Amniotic epithelial cell (primary cell): Measurements from ENCODE around the gene SHH.

Experiments used
- DNase-seq: peaks from one replicate; pipeline ENCODE4 v3.0.0-alpha.2; 2010; ENCODE audit warnings: low read depth

SHH gene

DNA sequence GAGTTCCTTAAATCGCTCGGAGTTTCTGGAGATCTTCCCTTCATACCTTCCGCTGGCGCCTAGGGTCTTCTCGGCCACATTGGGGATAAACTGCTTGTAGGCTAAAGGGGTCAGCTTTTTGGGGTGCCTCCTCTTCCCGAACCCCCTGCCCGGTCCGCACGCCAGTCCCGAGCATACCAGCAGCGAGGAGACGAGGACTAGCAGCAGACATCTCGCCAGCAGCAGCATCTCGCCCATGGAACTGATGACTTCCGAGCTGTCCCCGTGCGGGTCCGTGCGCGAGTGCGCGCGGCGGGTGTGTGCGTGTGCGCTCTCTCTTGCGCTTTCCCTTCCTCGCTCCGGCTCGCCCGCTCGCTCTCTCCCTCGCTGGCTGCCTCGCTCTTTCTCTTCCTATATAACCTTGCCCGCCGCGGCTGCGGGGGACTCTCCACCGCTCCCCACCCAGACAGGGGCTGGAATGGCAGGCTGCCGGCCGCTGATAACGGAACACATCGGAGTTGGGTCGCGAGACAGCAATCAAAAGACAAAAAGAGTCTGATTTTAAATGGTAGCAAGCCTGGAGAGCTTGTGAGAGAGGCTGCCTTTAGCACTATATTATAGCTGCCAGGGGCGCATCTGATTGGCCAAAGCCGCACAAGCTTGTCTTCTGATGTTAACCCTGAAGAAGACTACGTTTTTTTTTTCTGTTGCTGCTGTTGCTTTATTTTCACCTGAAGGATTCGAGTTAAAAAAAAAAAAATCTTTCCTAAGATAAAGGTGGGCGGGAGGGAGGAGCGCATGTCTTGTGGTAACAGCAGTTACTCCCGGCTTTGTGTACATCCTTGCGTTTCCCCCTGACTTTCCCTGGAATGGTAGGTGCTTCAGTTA, at the start of gene SHH:
Gene SHH (minus strand): TSS at position 569 of the 867 bp plus-strand sequence. CDS start 341 bp downstream, at position 228.
- peak; percentile 10 for DNase-seq

- no peak for DNase-seq
Measured at GRCh38 chr7:155861480-155861868, 49.2 kb upstream of the SHH start.

- DNase-seq, result no peak
Measured at GRCh38 chr7:155860840-155861479, 48.7 kb upstream of the SHH start.

- no peak for DNase-seq
Measured at GRCh38 chr7:155860461-155860839, 48.2 kb upstream of the SHH start.

- DNase-seq, result no peak
Measured at GRCh38 chr7:155858521-155859061, 46.3 kb upstream of the SHH start.

DNA sequence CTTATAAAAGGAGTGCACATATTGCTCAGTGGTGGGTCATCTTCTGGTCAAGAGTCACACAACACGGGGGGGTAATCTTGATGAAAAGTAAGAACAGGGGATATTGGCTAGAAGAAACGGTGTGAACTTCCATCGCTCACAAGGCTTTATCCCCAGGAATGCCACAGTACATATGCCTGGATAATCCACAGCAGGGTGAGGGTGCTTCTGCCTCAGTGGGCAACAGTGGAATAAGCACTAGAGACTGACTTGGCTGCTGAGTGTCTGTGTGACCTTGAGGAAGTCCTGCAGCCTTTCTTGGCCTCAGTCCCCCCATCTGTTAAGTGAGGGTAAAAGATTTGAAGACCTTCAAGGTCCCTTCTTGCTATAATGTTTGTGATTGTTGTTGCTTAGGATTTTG, 44.9 kb upstream of the SHH start:
- no peak for DNase-seq

DNA sequence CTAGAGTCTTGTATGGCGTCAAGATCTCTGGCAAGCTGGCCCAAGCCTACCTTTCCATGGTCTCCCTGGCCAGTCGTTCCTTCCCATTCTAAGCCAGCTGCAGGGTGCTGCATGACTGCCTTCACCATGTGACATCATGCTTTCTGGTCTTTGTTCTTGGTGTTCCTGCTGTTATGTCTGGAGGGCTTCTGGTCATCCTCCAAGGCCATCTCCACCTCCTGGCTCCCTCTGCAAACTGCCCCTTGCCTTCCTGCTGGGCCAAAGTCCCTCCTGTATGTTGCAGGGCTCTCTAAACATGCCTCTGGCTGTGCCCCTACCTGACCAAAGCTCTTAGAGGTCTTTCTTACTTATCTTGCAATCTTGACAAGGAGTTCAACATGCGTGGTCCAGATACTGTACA, 44.4 kb upstream of the SHH start:
- DNase-seq, result no peak

DNA sequence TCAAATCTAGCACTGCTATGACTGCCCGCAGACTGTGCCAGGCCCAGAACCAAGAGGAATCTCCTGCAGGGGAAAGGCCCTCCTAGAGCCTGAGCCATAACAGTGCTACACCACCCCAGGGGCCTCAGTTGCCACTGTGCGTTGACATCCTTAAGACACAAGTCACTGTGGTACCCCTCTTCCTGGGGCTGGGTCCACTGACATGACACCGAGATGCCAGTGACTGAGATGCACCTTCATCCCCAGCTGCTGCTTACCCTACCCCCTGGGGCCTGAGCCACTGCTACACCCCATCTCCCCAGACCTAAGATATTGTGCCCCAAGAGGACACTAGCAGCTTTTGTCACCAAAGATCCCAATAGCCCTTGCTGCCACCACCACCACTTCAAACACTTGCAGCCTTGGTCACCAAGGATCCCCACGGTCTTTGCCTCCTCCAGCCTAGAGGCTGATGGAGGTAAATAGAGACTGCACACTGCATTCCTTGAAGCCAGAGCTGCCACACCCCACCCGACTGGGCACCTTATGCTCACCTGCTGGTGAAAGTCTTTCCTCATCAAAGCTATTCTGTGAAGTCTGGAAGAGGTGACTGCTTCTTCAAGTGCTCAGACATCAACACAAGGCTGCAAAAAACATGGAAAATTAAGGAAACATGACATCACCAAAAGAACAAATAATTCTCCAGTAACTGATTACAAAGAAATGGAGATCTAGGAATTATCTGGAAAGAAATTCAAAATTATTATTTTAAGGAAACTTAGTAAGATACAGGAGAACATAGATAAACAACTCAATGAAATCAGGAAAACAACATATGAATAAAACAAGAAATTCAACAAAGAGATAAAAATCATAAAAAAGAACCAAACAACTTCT, 40.4 kb upstream of the SHH start:
- no peak for DNase-seq

DNA sequence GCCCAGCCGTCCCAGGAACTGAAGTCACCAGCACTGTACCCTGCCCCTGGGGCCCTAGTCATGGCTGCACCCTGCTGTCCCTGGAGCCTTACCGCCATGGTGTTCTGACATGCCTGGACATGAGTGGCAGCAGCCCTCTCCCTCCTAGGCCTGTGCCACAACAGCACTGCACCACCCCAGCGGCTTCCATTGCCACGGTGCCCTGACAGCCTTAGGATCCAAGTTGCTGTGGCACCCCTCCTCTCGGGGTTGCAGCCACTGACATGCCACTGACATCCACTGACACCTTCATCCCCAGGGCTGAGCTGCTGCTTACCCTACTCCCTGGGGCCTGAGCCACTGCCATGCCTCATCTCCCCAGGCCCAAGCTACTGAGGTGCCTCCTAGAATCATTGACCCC, 39.6 kb upstream of the SHH start:
- no peak for DNase-seq

DNA sequence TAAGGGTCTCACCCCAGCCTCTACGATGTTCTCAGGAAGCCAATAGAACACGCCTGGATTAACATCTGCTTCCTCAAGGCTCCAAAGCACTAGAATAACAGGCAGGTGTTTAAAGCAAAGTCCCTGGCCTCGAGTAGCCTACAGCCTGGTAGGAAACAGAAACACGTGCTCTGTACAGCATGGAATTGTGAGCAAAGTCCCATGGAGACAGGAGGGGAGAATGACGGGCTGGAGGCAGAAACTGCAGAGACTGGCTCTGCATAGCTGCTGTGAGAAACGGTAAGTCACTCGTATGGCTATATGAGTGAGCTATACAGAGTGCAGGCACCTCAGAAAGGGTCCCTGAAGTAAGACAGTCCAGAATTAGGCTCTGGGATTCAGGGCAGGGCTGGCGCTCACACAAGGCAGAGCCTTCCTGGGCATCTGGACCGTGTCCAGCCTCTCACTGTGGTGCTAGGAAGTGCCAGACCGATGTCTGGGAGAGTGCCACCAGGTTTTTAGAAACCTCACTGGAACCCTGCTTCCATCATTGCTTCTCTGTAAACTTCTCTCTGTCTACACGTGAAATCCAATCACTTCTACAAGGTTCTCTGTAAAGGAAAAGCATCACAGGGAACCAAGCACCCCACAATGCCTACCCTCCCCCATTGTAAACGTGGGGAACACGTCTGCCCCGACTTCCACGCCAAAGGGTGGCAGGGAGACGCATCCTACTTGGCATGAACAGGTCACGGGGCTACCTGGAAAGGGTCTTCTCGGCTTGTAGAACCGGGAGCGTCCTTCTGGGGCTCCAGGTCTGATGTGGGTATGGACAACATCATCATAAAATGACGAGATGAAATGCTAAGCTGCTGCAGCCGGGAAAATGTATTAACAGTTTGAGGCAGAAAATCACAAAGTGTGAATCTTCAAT, 38.8 kb upstream of the SHH start:
- no peak for DNase-seq

GRCh38 chr7:155850001-155850436, 37.8 kb upstream of the SHH start:
- no peak for DNase-seq

GRCh38 chr7:155848691-155849669, 36.7 kb upstream of the SHH start:
- DNase-seq, result no peak

- no peak for DNase-seq
Measured at GRCh38 chr7:155847821-155848435, 35.7 kb upstream of the SHH start.

DNA sequence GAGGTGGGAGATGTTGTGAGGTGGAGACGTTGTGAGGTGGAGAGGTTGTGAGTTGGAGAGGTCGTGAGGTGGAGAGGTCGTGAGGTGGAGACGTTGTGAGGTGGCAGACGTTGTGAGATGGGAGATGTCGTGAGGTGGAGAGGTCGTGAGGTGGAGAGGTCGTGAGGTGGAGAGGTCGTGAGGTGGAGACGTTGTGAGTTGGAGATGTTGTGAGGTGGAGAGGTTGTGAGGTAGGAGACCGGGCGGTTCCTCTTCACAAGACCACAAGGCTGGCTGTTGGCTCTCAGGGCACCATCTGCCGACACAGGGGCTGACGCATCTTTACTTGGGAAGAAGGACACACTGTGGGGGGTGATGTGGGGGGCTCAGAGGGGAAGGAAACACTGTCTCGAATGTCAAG, 34.7 kb upstream of the SHH start:
- DNase-seq, result no peak

DNA sequence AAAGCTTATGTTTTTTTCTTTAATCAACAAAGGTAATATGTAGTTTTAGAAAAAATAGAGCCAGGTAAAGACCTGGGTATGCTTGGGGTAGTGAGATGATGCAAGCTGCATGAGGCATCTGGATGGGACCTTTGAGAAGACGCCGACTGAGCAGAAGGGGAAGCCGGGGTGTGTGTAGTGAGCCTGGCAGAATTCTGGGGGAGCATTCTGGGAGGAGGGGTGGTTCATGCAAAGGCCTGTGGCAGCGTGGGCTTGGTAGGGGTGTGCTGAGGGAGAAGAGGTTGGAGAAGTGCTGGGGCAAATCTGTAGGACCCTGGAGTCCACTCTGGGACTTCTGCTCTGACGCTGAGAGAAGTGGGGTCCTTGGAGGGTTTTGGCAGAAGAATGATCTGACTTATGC, 33.9 kb upstream of the SHH start:
- no peak for DNase-seq

DNA sequence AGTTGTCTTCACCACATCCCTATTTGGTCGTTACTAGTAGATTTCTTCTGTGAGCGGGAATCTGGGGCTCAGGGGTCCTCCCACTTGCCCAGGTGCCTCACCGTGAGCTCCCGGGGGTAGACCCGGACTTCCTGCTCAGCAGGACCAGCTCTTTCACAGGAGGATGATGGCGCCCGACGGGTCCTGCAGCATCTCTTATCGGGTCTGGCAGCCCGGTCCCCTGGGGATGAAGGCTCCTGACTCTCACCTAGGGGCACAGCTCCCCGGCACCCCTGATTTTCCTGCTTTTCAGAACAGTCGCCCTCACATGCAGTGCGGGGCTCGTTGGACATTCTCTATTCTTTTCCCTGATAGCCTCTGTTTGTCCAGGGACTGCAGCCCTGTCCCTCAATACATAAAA, 33.0 kb upstream of the SHH start:
- DNase-seq, result no peak

DNA sequence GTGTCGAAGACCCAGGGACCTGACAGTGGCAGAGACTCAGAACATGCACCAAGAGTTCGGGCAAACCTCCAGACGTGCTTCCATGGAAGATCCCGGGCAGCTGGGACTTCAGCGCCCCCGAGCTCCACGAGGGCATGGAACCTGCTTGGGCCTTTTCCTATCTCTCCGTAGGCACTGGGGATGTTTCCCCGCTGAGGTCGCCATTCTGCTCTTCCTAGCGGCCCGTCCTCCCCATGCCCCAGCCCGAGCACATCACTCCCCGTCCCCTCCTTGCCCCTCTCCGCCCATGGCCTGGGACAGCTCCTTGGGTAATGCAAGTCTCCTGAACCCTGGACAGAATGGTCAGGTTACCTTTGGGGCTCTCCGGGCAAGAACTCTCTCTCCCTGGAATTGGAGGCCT, 32.3 kb upstream of the SHH start:
- no peak for DNase-seq

GRCh38 chr7:155844019-155844453, 31.8 kb upstream of the SHH start:
- no peak for DNase-seq

- no peak for DNase-seq
Measured at GRCh38 chr7:155843426-155844018, 31.3 kb upstream of the SHH start.
